SU-DHL-6 (cell line): ENCODE measurements around the gene SAPCD2.

Experiments used
- EZH2phosphoT487 ChIP-seq: fragments of 200-600 bp; sonication (generic), shearing (Covaris generic); conservative IDR thresholded peaks from 2 replicates; pipeline ENCODE4 v1.6.1; 2018; ENCODE audit warnings: mild to moderate bottlenecking, antibody characterized with exemption, low read length, moderate library complexity, mixed read lengths
- TF ChIP-seq, protein P1 (sequence below): fragments of 200-600 bp; sonication (generic); IDR thresholded peaks from one replicate; pipeline ENCODE4 v1.5.1; 2017; ENCODE audit warnings: antibody characterized with exemption, mild to moderate bottlenecking, low read length, moderate library complexity; ENCODE audit not compliant: insufficient read depth, poor library complexity, severe bottlenecking

DNA sequence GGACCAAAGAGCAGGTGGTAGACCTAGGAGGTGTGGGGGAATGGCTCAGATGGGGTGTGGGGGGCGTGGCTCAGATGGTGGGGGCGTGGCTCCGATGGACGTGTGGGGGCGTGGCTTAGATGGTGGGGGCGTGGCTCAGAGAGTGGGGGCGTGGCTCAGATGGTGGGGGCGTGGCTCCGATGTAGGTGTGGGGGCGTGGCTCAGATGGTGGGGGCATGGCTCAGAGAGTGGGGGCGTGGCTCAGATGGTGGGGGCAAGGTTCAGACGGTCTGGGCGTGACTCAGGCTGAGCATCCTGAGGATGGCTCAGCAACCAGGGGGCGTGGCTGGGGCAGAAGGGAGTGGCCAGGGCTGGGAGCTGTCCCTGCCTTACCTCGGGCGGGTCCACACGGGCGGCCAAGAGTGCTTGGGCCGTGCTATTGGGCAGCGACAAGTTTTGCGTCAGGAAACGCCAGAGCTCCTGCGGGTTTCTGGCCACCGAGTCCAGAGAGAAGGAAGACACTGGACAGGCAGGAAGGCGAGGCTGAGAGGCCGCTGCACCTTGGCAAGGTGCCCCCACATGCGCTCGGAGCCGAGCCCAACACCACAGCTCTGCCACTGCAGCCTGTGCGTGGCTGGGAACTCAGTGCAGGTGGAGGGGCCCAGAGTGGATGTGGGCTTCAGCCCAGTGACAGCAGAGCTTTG, 48.2 kb downstream of the SAPCD2 start:
- TF ChIP-seq, protein P1, sequence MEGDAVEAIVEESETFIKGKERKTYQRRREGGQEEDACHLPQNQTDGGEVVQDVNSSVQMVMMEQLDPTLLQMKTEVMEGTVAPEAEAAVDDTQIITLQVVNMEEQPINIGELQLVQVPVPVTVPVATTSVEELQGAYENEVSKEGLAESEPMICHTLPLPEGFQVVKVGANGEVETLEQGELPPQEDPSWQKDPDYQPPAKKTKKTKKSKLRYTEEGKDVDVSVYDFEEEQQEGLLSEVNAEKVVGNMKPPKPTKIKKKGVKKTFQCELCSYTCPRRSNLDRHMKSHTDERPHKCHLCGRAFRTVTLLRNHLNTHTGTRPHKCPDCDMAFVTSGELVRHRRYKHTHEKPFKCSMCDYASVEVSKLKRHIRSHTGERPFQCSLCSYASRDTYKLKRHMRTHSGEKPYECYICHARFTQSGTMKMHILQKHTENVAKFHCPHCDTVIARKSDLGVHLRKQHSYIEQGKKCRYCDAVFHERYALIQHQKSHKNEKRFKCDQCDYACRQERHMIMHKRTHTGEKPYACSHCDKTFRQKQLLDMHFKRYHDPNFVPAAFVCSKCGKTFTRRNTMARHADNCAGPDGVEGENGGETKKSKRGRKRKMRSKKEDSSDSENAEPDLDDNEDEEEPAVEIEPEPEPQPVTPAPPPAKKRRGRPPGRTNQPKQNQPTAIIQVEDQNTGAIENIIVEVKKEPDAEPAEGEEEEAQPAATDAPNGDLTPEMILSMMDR, result no peak
- no peak for TF ChIP-seq EZH2phosphoT487
